DMS 273 (cell line): ENCODE measurements around the gene KCNJ6.
"Not testable (repeated sequence)": the region's sequence is repeated elsewhere in the genome, so short reads cannot be mapped to it uniquely, and the experiment has no call there.

ENCODE experiments used
- DNase-seq: peaks from one replicate; lab custom pipeline; 2025; ENCODE audit not compliant: unreplicated experiment; lab: John Stamatoyannopoulos, UW

KCNJ6 gene

GRCh38 chr21:37655611-37656300 is 260.5 kb downstream of the KCNJ6 start:
- DNase-seq, result no peak

- no peak for DNase-seq
Observed at GRCh38 chr21:37654596-37654995, 261.7 kb downstream of the KCNJ6 start.

GRCh38 chr21:37653201-37653600 is 263.1 kb downstream of the KCNJ6 start:
- DNase-seq, result no peak

- DNase-seq, result no peak
Observed at GRCh38 chr21:37647781-37648180, 268.5 kb downstream of the KCNJ6 start.

GRCh38 chr21:37646761-37647160 is 269.5 kb downstream of the KCNJ6 start:
- not testable (repeated sequence) for DNase-seq

- no peak for DNase-seq
Observed at GRCh38 chr21:37645848-37646247, 270.4 kb downstream of the KCNJ6 start.

- no peak for DNase-seq
Observed at GRCh38 chr21:37644636-37645035, 271.6 kb downstream of the KCNJ6 start.

- DNase-seq, result not testable (repeated sequence)
Observed at GRCh38 chr21:37643862-37644261, 272.4 kb downstream of the KCNJ6 start.

- DNase-seq, result peak; percentile 50
Observed at GRCh38 chr21:37642493-37642892, 273.8 kb downstream of the KCNJ6 start.

GRCh38 chr21:37639756-37640155 is 276.5 kb downstream of the KCNJ6 start:
- DNase-seq, result no peak

- no peak for DNase-seq
Observed at GRCh38 chr21:37636152-37636860, 280.0 kb downstream of the KCNJ6 start.

GRCh38 chr21:37631319-37632117 is 284.7 kb downstream of the KCNJ6 start:
- DNase-seq, result no peak

- no peak for DNase-seq
Observed at GRCh38 chr21:37630872-37631271, 285.4 kb downstream of the KCNJ6 start.

- DNase-seq, result no peak
Observed at GRCh38 chr21:37628362-37628761, 287.9 kb downstream of the KCNJ6 start.

- DNase-seq, result no peak
Observed at GRCh38 chr21:37627561-37627960, 288.7 kb downstream of the KCNJ6 start.

GRCh38 chr21:37627074-37627473 is 289.2 kb downstream of the KCNJ6 start:
- DNase-seq, result no peak

GRCh38 chr21:37626320-37626719 is 289.9 kb downstream of the KCNJ6 start:
- no peak for DNase-seq

GRCh38 chr21:37623689-37624088 is 292.6 kb downstream of the KCNJ6 start:
- no peak for DNase-seq

GRCh38 chr21:37623183-37623582 is 293.1 kb downstream of the KCNJ6 start:
- DNase-seq, result no peak

- DNase-seq, result no peak
Observed at GRCh38 chr21:37622755-37623154, 293.5 kb downstream of the KCNJ6 start.

GRCh38 chr21:37620401-37620800 is 295.9 kb downstream of the KCNJ6 start:
- no peak for DNase-seq

- DNase-seq, result no peak
Observed at GRCh38 chr21:37619464-37619974, 296.7 kb downstream of the KCNJ6 start.
